ENCODE data around the gene IRF2BPL.

Gene IRF2BPL

GRCh38 chr14:77028384-77029231 is at the start of gene IRF2BPL:
Gene IRF2BPL, minus strand, starts transcription at chr14:77028708. Its CDS starts 916 bp downstream, at chr14:77027792.
- DNase-seq (ENCODE audit: low read depth), result peak; percentile 96

GRCh38 chr14:77077040-77077439 is 48.5 kb upstream of the IRF2BPL start:
- no peak for DNase-seq (ENCODE audit: low read depth)

- no peak for DNase-seq (ENCODE audit: low read depth)
Measured at GRCh38 chr14:77076113-77076631, 47.7 kb upstream of the IRF2BPL start.

- no peak for DNase-seq (ENCODE audit: low read depth)
Measured at GRCh38 chr14:77074969-77075368, 46.5 kb upstream of the IRF2BPL start.

- DNase-seq (ENCODE audit: low read depth), result no peak
Measured at GRCh38 chr14:77071938-77072388, 43.5 kb upstream of the IRF2BPL start.

GRCh38 chr14:77069551-77069950 is 41.0 kb upstream of the IRF2BPL start:
- no peak for DNase-seq (ENCODE audit: low read depth)

GRCh38 chr14:77068517-77069200 is 40.2 kb upstream of the IRF2BPL start:
- no peak for DNase-seq (ENCODE audit: low read depth)

GRCh38 chr14:77067632-77068516 is 39.4 kb upstream of the IRF2BPL start:
- peak; percentile 39 for DNase-seq (ENCODE audit: low read depth)

- DNase-seq (ENCODE audit: low read depth), result no peak
Measured at GRCh38 chr14:77066578-77067172, 38.2 kb upstream of the IRF2BPL start.

GRCh38 chr14:77065851-77066577 is 37.5 kb upstream of the IRF2BPL start:
- no peak for DNase-seq (ENCODE audit: low read depth)

GRCh38 chr14:77064521-77065178 is 36.1 kb upstream of the IRF2BPL start:
- DNase-seq (ENCODE audit: low read depth), result no peak

GRCh38 chr14:77063571-77064171 is 35.2 kb upstream of the IRF2BPL start:
- peak; percentile 55 for DNase-seq (ENCODE audit: low read depth)

- no peak for DNase-seq (ENCODE audit: low read depth)
Measured at GRCh38 chr14:77062261-77062660, 33.8 kb upstream of the IRF2BPL start.

GRCh38 chr14:77061630-77062257 is 33.2 kb upstream of the IRF2BPL start:
- no peak for DNase-seq (ENCODE audit: low read depth)

GRCh38 chr14:77059276-77059915 is 30.9 kb upstream of the IRF2BPL start:
- peak; percentile 59 for DNase-seq (ENCODE audit: low read depth)

GRCh38 chr14:77058785-77059184 is 30.3 kb upstream of the IRF2BPL start:
- DNase-seq (ENCODE audit: low read depth), result no peak

GRCh38 chr14:77058117-77058516 is 29.6 kb upstream of the IRF2BPL start:
- no peak for DNase-seq (ENCODE audit: low read depth)

GRCh38 chr14:77055981-77056380 is 27.5 kb upstream of the IRF2BPL start:
- no peak for DNase-seq (ENCODE audit: low read depth)

GRCh38 chr14:77055306-77055705 is 26.8 kb upstream of the IRF2BPL start:
- DNase-seq (ENCODE audit: low read depth), result no peak

Data from stromal cell of bone marrow (primary cell).